ENCODE results near the gene CUL4A. TPM values are rescaled to one million over a fixed set of nuclear protein-coding genes. Genes with fewer than 3 reads are reported as not detected.

CUL4A gene
- total and polyA plus RNA-seq, 9 of the 15 experiments (the other 6 are each of a cell fraction or from before 2014, with no cell fraction given), result 21.1 to 92.0 (median 63.2) TPM

DNA sequence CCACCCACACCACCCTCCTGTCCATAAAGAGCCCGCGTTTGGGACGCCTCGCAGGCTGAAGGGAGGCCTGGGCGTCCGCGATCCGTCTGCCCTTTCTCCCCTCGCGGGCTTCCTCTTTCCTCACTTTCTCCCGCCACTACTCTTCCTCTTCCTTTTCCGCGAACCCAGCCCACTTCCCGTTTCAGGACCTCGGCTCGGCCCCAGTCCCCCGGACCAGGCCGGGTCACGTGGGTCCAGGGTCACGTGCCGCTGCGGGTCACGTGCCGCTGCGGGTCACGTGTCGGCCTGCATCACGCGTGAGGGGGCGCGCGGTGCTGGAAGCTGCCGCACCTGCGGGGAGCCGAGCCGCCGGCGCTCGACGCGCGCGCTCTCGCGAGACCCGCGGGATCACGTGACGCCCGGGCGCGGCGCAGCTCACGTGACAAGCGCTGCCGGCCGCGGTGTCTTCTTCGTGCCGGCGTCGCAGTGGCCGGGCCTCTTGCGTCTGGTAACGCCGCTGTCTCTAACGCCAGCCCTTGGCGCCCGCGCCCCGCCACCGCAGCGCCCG is 87.5 kb downstream of the CUL4A start, which contains the start of gene LAMP1 (continued):
- TF ChIP-seq, protein P1, sequence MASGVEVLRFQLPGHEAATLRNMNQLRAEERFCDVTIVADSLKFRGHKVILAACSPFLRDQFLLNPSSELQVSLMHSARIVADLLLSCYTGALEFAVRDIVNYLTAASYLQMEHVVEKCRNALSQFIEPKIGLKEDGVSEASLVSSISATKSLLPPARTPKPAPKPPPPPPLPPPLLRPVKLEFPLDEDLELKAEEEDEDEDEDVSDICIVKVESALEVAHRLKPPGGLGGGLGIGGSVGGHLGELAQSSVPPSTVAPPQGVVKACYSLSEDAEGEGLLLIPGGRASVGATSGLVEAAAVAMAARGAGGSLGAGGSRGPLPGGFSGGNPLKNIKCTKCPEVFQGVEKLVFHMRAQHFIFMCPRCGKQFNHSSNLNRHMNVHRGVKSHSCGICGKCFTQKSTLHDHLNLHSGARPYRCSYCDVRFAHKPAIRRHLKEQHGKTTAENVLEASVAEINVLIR (CRISPR knock-in tag; IDR thresholded peaks at IDR 0.05), result peak; percentile 68
- TF ChIP-seq ARID2 (IDR thresholded peaks at IDR 0.05), result no peak

DNA sequence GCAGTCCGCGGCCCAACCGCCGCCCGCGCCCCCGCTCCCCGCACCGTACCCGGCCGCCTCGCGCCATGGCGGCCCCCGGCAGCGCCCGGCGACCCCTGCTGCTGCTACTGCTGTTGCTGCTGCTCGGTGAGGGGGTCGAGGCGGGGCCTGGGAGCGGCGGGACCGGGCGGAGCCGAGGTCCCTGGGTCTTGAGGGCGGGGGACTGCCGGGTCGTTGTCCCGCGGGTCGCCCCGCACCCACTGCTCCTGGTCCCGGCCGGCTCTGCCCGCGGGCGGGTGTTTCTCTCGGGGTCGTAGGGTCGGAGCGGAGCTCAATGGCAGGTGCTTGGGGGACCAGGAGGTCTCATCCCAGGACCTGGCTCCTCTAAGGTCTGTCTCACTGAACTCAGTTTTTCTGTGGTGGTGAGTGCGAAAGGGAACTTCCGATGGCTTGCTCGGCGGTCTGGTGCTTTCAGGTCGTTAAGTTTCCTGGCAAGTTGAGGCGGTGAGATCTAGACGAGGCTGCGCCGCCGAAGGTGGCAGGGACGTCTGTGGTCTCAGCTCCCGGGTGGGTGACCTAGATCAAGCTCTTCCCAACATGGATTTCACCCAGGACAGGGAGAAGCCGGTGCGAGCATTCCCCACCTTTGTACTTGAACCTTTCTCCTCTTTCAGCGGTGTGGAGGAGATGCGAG is 88.1 kb downstream of the CUL4A start:
- peaks cover 4 to 22% of the 10 kb centered on the region in 2 experiments; a peak in 4 of 5 replicates for H3K4me1 ChIP-seq (replicated peaks in 1 of 2; ENCODE audit: control insufficient read depth in 2 of 2, insufficient read depth in 2 of 2, low read length in 2 of 2)
- peak overlapping the region; percentile 87 for H3K4me3 ChIP-seq
- peak overlapping the region; percentile 70 for H3K27ac ChIP-seq (ENCODE audit: extremely low read depth, low read depth, low read length)
- H3K36me3 ChIP-seq (ENCODE audit: control insufficient read depth, insufficient read depth, low read length), result peaks cover 6% of the 10 kb centered on the region; the same call in 2 of the 3 replicates
- ChIA-PET POLR2A (no interaction called here), CTCF (ENCODE audit: low intra/inter-chr PET ratio) (interaction anchor here (0.7 kb wide), 1 partner anchor 87 kb away, joined by 3 read pairs; no protein-coding TSS in a partner anchor)
- peaks cover 37% of the 10 kb centered on the region for H3K79me2 ChIP-seq (ENCODE audit: control insufficient read depth, insufficient read depth, low read length)
- H3K9me3 ChIP-seq (replicated peaks; ENCODE audit: control insufficient read depth, insufficient read depth, low read depth, low read length), result no peaks in the 10 kb centered on the region
- 0 out of 2 replicates have a peak overlapping the region, but pooled peaks have one; percentile 24 for H2AFZ ChIP-seq (ENCODE audit: low read depth, low read length)
- H4K20me1 ChIP-seq (replicated peaks; ENCODE audit: control insufficient read depth, insufficient read depth, low read length), result 0 out of 2 replicates have a peak, but pooled peaks cover 4% of the 10 kb centered on the region
- no TSS peak for BruUV-seq (replicated peaks)
- H3K4me2 ChIP-seq (ENCODE audit: insufficient read depth, low read length), result peak overlapping the region; percentile 88
- no peaks in the 10 kb centered on the region for H3K9me1 ChIP-seq (ENCODE audit: control insufficient read depth, insufficient read depth, low read length)
- intact Hi-C loops (cut with micrococcal nuclease) (loop anchor here (5.0 kb wide), 1 partner anchor 60 kb away; no protein-coding TSS in a partner anchor), in situ Hi-C loops (cut with MboI) (no loop called here)
- H3K9ac ChIP-seq (ENCODE audit: insufficient read depth in 1 of 2, low read depth in 2 of 2, low read length in 2 of 2), result peak overlapping the region; percentile 79 to 96
- DNase-seq (ENCODE audit: extremely low read depth in 1 of 4, low spot score in 3 of 4) (peak; percentile 25 to 61 (median 50)), FAIRE-seq (no peak), ATAC-seq (peak; percentile 17; the same call in 2 of the 3 replicates)
- H3K27me3 ChIP-seq (ENCODE audit: control insufficient read depth in 2 of 2, insufficient read depth in 2 of 2, low read length in 2 of 2), result no peaks in the 10 kb centered on the region
- WGBS (ENCODE audit: insufficient coverage, low coverage, missing lambda C conversion rate), result 1% methylated on average over 22 of the region's 58 CpGs
- no peak for TF ChIP-seq ZNF23 (CRISPR knock-in tag; IDR thresholded peaks at IDR 0.05)
- TF ChIP-seq SMAD1 (IDR thresholded peaks at IDR 0.05; ENCODE audit: low read depth, low read length, partially characterized antibody), result no peak
- TF ChIP-seq ZNF197 (CRISPR knock-in tag; IDR thresholded peaks at IDR 0.05; ENCODE audit: low read depth), result no peak
- TF ChIP-seq ASH1L (IDR thresholded peaks at IDR 0.05; ENCODE audit: borderline replicate concordance, low read depth, partially characterized antibody), result no peak
- TF ChIP-seq, protein P2, sequence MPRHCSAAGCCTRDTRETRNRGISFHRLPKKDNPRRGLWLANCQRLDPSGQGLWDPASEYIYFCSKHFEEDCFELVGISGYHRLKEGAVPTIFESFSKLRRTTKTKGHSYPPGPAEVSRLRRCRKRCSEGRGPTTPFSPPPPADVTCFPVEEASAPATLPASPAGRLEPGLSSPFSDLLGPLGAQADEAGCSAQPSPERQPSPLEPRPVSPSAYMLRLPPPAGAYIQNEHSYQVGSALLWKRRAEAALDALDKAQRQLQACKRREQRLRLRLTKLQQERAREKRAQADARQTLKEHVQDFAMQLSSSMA (CRISPR knock-in tag; IDR thresholded peaks at IDR 0.05), result 0 out of 2 replicates have a peak, but pooled peaks have one; percentile 21
- TF ChIP-seq HNRNPLL (IDR thresholded peaks at IDR 0.05; ENCODE audit: low read depth, low read length, poor library complexity, severe bottlenecking), result no peak
- TF ChIP-seq ZNF780A (CRISPR knock-in tag; IDR thresholded peaks at IDR 0.05), result no peak
- no peak for TF ChIP-seq FOXA3 (CRISPR knock-in tag; conservative IDR thresholded peaks at IDR 0.05 in 1 of 2, IDR thresholded peaks at IDR 0.05 in 1 of 2)
- TF ChIP-seq, protein P3, sequence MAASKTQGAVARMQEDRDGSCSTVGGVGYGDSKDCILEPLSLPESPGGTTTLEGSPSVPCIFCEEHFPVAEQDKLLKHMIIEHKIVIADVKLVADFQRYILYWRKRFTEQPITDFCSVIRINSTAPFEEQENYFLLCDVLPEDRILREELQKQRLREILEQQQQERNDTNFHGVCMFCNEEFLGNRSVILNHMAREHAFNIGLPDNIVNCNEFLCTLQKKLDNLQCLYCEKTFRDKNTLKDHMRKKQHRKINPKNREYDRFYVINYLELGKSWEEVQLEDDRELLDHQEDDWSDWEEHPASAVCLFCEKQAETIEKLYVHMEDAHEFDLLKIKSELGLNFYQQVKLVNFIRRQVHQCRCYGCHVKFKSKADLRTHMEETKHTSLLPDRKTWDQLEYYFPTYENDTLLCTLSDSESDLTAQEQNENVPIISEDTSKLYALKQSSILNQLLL (CRISPR knock-in tag; IDR thresholded peaks at IDR 0.05; ENCODE audit: borderline replicate concordance), result no peak
- no peak for TF ChIP-seq DPF2 (IDR thresholded peaks at IDR 0.05)
- no peak for TF ChIP-seq RBBP5 (IDR thresholded peaks at IDR 0.05; ENCODE audit: borderline replicate concordance, insufficient read depth, low read length, poor library complexity, severe bottlenecking)
- TF ChIP-seq MED1 (CRISPR knock-in tag; IDR thresholded peaks at IDR 0.05; ENCODE audit: borderline replicate concordance), result no peak
- TF ChIP-seq NONO (IDR thresholded peaks at IDR 0.05; ENCODE audit: low read depth in 2 of 2, low read length in 1 of 2), result 0 out of 4 replicates have a peak, but pooled peaks of 1 of the 2 experiments have one; percentile 3
- 0 out of 2 replicates have a peak, but pooled peaks have one; percentile 24 for TF ChIP-seq FOXK1 (CRISPR knock-in tag; IDR thresholded peaks at IDR 0.05; ENCODE audit: borderline replicate concordance)

Measured in K562 (cell line).